GM12878 (cell line): ENCODE measurements around the gene SP2.

Experiments
- ATF7 ChIP-seq: fragments of 450-650 bp; IDR thresholded peaks from 2 replicates; pipeline ENCODE4 v1.6.1; 2016; ENCODE audit warnings: low read depth, mild to moderate bottlenecking
- FOS ChIP-seq: IDR thresholded peaks from 3 replicates; pipeline ENCODE4 v1.6.1; 2011; ENCODE audit warnings: borderline replicate concordance; ENCODE audit not compliant: insufficient read length; ENCODE audit errors: extremely low read depth
- SIN3A ChIP-seq: IDR thresholded peaks from 2 replicates; pipeline ENCODE4 v1.6.1; 2012; ENCODE audit warnings: low read depth, low read length, improper control_type of control experiment
- TAF1 ChIP-seq: IDR thresholded peaks from 2 replicates; pipeline ENCODE4 v1.6.1; 2011; ENCODE audit warnings: mild to moderate bottlenecking, low read depth, low read length, borderline replicate concordance
- ZNF217 ChIP-seq: fragments of 450-650 bp; IDR thresholded peaks from 2 replicates; pipeline ENCODE4 v1.6.1; 2017; ENCODE audit warnings: antibody characterized with exemption, mild to moderate bottlenecking
- TF ChIP-seq, protein P1 (sequence below), 3 experiments: IDR thresholded peaks in 2 of 3; conservative IDR thresholded peaks in 1 of 3; 2 replicates each; pipeline ENCODE4 v1.5.1; 2011; ENCODE audit warnings: low read depth in 3 of 3, low read length in 3 of 3, mild to moderate bottlenecking in 3 of 3, control low read depth in 2 of 3, moderate library complexity in 2 of 3, inconsistent platforms in 1 of 3, mixed read lengths in 1 of 3; ENCODE audit not compliant: control insufficient read depth in 2 of 3, insufficient read depth in 1 of 3; ENCODE audit errors: extremely low read depth in 1 of 3
- TF ChIP-seq, protein P2 (sequence below): fragments of 450-650 bp; IDR thresholded peaks from 2 replicates; pipeline ENCODE4 v1.6.1; 2017; ENCODE audit warnings: mild to moderate bottlenecking, moderate library complexity
- TF ChIP-seq, protein P3 (sequence below): fragments of 150-350 bp; IDR thresholded peaks from 2 replicates; pipeline ENCODE4 v1.6.1; 2016; ENCODE audit warnings: low read depth, low read length

- TF ChIP-seq, protein P1, sequence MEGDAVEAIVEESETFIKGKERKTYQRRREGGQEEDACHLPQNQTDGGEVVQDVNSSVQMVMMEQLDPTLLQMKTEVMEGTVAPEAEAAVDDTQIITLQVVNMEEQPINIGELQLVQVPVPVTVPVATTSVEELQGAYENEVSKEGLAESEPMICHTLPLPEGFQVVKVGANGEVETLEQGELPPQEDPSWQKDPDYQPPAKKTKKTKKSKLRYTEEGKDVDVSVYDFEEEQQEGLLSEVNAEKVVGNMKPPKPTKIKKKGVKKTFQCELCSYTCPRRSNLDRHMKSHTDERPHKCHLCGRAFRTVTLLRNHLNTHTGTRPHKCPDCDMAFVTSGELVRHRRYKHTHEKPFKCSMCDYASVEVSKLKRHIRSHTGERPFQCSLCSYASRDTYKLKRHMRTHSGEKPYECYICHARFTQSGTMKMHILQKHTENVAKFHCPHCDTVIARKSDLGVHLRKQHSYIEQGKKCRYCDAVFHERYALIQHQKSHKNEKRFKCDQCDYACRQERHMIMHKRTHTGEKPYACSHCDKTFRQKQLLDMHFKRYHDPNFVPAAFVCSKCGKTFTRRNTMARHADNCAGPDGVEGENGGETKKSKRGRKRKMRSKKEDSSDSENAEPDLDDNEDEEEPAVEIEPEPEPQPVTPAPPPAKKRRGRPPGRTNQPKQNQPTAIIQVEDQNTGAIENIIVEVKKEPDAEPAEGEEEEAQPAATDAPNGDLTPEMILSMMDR (IDR thresholded peaks at IDR 0.05 in 2 of 3, conservative IDR thresholded peaks at IDR 0.05 in 1 of 3; ENCODE audit: control insufficient read depth in 2 of 3, extremely low read depth in 1 of 3, insufficient read depth in 1 of 3, low read depth in 3 of 3, low read length in 3 of 3): no peak
- TF ChIP-seq ZNF217: no peak
- TF ChIP-seq ATF7: no peak
- TF ChIP-seq, protein P2, sequence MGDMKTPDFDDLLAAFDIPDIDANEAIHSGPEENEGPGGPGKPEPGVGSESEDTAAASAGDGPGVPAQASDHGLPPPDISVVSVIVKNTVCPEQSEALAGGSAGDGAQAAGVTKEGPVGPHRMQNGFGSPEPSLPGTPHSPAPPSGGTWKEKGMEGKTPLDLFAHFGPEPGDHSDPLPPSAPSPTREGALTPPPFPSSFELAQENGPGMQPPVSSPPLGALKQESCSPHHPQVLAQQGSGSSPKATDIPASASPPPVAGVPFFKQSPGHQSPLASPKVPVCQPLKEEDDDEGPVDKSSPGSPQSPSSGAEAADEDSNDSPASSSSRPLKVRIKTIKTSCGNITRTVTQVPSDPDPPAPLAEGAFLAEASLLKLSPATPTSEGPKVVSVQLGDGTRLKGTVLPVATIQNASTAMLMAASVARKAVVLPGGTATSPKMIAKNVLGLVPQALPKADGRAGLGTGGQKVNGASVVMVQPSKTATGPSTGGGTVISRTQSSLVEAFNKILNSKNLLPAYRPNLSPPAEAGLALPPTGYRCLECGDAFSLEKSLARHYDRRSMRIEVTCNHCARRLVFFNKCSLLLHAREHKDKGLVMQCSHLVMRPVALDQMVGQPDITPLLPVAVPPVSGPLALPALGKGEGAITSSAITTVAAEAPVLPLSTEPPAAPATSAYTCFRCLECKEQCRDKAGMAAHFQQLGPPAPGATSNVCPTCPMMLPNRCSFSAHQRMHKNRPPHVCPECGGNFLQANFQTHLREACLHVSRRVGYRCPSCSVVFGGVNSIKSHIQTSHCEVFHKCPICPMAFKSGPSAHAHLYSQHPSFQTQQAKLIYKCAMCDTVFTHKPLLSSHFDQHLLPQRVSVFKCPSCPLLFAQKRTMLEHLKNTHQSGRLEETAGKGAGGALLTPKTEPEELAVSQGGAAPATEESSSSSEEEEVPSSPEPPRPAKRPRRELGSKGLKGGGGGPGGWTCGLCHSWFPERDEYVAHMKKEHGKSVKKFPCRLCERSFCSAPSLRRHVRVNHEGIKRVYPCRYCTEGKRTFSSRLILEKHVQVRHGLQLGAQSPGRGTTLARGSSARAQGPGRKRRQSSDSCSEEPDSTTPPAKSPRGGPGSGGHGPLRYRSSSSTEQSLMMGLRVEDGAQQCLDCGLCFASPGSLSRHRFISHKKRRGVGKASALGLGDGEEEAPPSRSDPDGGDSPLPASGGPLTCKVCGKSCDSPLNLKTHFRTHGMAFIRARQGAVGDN: no peak
- TF ChIP-seq, protein P3, sequence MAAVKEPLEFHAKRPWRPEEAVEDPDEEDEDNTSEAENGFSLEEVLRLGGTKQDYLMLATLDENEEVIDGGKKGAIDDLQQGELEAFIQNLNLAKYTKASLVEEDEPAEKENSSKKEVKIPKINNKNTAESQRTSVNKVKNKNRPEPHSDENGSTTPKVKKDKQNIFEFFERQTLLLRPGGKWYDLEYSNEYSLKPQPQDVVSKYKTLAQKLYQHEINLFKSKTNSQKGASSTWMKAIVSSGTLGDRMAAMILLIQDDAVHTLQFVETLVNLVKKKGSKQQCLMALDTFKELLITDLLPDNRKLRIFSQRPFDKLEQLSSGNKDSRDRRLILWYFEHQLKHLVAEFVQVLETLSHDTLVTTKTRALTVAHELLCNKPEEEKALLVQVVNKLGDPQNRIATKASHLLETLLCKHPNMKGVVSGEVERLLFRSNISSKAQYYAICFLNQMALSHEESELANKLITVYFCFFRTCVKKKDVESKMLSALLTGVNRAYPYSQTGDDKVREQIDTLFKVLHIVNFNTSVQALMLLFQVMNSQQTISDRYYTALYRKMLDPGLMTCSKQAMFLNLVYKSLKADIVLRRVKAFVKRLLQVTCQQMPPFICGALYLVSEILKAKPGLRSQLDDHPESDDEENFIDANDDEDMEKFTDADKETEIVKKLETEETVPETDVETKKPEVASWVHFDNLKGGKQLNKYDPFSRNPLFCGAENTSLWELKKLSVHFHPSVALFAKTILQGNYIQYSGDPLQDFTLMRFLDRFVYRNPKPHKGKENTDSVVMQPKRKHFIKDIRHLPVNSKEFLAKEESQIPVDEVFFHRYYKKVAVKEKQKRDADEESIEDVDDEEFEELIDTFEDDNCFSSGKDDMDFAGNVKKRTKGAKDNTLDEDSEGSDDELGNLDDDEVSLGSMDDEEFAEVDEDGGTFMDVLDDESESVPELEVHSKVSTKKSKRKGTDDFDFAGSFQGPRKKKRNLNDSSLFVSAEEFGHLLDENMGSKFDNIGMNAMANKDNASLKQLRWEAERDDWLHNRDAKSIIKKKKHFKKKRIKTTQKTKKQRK: no peak
- no peak for TF ChIP-seq TAF1
- TF ChIP-seq SIN3A: no peak
- TF ChIP-seq FOS: no peak
These were observed 29.6 kb downstream of the SP2 start for GRCh38 chr17:47925678-47925988.
